Stimulated activated CD8-positive, alpha-beta memory T cell treated with anti-CD3 and anti-CD28 coated beads, Interleukin-7, amount 100 ng/mL, for 4 hours (primary cell): Measurements from ENCODE around the gene GET4.
"Not testable (repeated sequence)": the region's sequence is repeated elsewhere in the genome, so short reads cannot be mapped to it uniquely, and the experiment has no call there.

Experiments
- DNase-seq, 2 donors: peaks; one replicate each; pipeline ENCODE4 v3.0.0-alpha.2; 2020; ENCODE audit warnings: low read depth in 2 of 2

Gene GET4

GRCh38 chr7:871900-872537 lies 4.3 kb upstream of the GET4 start:
- no peak for DNase-seq

GRCh38 chr7:872685-873084 lies 3.7 kb upstream of the GET4 start:
- not testable (repeated sequence) for DNase-seq

DNA sequence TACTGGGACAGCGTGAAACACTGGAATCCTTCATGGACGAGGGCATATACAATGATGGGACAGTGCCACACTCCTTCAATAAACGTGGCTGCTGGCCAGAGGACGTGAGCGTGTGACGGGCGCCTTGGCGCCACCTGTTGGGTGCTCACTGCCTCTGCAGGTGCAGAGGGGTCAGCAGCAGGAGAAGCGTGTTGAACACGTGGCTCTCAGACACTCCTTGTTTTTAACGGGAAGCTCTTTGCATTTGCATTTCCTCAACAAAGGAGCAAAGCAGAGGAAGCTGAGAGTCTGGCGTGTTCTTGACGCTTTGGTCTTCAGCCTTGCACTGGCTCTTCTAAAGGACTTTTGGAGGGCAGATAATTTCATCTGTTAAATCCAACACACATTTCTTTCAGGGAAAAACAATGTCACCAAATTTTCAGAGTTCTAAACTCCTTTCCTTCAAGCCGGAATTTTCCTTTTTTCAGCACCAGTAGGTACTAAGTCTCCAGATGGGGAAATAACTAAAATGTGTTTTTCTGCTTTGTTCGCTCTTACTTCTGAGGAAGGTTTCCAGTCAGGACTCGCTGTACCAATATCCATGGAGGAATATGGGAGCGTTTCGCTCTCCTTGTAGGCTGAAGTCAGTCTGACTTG lies 2.9 kb upstream of the GET4 start:
- peak; percentile 40 to 58 for DNase-seq

DNA sequence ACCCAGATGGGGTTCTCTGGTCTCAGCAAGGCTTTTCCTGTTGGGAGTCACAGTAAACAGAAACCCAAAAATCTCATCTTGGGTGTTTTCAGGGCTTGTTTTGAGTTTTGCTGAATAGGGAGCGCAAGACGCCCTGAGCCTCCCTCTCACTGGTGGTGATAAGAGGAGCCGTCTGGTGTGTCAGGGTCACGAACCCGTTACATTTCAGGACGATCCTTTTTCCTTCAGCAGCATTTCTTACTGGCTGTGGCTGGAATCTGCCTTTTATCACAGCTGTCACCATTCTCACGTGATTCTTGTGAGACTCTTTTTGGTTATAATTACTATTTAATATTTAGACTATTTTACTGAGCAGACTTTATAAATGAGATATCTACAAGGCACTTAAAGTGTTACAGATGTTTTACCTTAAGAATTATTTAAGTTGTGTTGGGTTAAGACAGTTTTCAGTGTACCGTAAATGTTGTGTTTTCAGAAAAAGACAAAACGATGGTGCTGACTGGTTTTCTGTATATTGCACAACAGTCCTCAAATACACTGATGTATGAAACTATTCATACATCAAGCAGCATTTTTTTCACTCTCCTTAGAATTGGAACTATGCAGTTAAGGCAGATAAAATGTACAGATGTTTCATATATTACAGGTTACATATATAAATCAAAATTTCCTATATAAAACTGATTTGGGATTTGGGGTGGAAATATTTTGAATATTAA lies 2.2 kb upstream of the GET4 start:
- DNase-seq = no peak

DNA sequence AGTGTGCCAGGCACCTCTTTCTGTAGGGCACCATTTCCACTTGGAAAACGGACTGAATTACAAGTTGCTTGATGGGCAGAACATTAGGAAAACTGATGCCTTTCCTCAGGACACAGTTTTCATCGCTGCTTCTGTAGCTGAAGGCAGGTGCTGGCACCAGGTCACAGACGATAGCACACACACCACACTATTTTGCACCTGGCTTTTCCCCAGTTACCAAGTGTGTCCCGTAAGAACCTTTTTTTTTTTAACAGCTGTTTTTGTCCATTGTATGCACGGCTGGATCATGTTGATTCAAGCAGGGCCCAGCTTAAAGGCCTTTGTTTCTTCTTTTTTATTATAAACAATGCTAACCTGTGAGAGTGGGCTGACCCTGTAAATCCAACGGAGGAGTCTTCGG lies 1.3 kb upstream of the GET4 start:
- DNase-seq = no peak

- no peak for DNase-seq
Measured at GRCh38 chr7:875476-876076, 778 bp upstream of the GET4 start.

DNA sequence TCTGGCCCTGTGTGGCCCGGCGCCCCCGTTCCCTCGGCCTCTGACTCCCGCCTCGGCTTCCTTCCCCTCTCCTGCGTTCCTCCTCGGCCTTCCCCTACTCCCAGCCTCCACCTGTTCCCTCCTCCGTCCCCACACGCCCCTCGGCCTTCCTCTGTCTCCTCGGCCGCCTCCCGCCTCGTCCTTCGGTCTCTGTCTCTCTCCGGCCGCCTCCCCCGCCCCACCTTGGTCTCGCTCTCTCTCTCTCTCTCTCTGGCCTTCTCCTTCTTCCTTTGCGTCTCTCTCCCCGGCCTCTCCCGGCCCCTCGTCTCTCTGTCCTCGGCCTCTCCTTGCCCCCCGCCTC lies 588 bp downstream of the GET4 start:
- no peak for DNase-seq

DNA sequence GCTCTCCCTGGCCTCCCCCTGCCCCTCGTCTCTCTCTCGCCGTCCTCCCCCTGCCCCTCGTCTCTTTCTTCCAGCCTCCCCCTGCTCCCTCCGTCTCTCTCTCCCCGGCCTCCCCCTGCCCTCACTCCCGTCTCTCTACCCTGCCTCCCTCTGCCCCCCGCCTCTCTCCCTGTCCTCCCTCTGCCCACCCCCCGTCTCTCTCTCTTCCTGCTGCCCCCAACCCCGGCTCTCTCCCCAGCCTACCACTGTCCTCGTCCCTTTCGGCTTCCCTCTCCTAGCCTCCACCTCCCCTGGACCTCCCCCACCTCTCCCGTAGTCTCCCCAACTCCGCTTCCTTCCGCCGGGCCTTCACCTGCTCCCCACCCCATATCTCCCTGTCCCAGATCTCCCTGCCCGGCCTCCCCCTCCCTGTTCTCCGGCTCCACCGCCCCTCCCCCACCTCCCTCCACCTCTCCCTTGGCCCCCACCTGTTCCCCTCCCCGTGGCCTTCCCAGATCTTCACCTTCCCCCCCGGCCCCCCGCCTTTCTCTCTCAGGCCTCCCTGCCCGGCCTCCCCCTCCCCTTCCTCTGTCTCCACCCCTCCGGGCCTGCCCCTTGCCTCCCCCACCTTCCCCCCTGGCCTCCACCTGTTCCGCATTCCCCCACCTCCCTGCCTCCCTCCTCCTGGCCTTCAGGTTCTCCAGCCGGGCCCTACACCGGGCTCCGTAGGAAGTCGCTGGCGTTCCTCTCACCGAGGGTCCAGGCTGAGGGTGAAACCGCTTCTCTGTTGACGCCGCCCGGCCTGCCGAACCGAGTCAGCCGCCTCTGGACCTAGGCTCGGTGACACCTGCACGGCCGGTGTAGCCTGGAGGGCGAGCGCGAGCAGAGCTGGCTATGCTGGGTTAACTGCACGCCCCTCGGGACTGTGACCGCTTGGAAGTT lies 1.2 kb downstream of the GET4 start:
- no peak for DNase-seq

DNA sequence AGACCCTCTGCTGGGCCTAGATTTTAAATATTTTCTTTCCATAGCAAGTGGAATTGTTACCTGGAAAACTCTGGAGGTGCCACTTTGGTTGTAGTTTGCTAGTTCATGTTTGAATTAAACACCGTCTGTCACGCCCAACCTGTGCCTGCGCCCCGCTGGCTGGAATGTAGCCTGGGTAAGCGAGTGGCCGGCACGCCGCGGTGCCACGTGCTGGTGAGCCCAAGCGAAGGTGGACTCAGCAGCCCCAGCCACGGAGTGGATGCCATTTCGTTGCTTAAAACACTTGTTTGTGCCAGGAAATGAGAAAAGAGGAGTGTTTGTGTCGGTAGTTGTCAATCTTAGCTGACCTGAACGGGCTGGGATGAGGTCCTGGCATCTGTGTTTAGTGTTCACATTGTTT lies 2.7 kb downstream of the GET4 start:
- no peak for DNase-seq

- no peak for DNase-seq
Measured at GRCh38 chr7:879706-880105, 3.4 kb downstream of the GET4 start.

GRCh38 chr7:880450-880849 lies 4.1 kb downstream of the GET4 start:
- DNase-seq = no peak

DNA sequence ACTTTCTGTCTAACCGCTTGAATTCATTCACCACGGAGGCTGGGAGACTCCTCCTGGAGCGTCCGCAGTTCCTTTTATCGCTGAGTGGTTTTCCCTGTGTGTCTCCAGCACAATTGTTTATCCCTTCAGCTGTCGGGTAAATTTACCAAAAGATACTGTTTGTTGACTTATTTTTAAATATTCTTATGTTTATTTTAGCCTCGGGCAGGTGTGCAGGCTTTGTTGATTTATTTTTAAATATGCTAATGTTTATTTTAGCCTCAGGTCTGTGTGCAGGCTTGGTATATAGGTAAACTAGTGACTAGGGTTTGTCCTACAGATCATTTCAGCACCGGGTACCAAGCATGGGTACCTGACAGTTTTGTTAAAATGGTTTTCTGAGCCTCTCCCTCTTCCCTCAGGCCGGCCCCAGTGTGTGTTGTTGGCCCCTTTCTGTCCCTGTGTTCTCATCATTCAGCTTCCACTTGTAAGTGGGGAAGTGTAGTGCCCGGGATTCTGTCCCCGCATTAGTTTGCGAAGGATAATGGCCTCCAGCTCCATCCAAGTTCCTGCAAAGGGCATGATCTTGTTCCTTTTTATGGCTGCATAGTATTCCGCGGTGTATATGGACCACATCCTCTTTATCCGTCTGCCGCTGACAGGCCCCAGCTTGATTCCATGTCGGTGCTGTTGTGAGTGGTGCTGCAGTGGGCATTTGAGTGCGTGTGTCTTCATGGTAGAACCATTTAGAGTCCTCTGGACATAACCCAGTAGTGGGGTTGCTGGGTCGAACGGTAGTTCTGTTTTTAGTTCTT lies 5.3 kb downstream of the GET4 start:
- DNase-seq = no peak

- DNase-seq = no peak
Measured at GRCh38 chr7:882336-883035, 6.1 kb downstream of the GET4 start.

DNA sequence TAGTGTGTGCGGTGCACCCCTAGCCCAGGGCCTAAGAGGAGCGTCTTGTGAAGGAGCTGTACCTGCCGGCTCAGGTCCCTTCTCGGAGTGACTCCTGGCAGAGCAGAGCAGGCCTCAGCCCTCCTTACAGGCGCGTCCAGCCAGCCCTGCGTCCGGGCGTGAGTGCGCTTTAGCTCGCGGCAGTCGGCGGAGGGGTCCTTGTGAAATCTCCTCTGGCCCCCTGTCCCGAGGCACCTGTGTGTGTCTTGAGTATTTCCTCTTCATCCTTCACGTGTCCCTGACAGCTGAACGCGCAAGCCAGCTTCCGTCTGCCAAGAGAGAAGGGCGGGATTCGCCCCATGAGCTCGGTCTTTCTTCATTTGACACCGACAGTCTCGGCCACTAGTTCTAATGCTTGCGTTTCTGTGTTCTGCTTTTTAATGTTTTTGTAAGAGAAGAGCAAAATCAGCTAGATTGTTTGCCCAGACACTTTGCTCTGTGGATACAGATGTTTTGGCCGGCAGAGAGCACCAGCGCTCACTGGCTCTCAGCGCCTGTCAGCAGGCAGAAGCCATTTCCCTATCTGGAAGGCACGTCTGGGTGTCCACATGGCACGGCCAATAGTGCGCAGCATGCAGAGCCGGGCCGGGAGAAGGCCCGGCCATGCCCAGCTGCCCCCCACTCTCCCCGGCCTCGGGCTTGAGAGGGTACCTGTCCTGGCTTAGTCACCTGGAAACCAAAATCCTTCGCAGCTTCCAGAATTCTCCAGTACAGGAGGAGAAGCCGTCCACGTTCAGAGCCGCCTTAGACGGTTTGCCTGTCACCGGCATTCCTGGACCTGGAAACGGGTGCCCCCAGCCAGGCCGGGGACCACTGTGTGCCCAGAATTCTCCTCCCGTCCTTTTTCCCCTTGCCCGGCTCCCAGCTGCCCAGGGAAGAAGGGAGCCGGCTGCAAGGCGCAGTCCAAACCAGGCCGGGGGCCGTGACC lies 7.0 kb downstream of the GET4 start:
- no peak for DNase-seq

DNA sequence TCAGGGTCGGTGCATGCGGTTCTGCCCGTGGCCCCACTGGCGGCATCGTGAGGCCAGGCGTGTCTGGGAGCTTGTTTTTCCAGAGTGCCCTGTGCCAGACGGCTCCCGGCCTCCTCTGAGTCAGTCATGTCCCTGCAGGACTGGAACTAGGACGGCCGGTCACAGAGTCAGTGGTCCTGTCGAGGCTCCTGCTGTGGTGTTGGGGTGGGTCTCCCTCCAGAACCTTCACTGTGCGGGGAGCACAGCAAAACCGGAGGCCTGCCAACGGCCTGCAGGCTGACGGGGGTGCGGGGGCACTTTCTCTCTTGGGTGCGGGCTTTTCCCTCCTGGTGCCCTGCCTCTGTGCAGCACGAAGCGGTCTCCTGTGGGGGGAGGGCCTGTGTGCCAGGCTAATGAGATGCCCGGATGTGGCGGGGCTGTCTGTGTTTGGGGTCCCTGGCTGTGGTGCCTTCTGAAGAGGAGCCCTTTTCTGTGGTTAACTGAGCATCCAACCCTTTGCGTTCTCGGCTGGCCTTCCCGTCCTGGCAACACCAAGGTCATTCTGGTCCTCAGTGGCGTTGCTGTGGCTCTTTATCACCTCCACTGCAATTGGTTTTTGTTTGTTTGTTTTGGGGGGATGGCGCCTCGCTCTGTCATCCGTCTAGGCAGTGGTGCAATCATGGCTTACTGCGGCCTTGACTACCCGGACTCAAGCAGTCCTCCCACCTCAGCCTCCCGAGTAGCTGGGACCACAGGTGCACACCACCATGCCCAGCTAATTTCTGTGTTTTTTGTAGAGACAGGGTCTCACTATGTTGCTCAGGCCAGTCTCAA lies 8.0 kb downstream of the GET4 start:
- DNase-seq = no peak

DNA sequence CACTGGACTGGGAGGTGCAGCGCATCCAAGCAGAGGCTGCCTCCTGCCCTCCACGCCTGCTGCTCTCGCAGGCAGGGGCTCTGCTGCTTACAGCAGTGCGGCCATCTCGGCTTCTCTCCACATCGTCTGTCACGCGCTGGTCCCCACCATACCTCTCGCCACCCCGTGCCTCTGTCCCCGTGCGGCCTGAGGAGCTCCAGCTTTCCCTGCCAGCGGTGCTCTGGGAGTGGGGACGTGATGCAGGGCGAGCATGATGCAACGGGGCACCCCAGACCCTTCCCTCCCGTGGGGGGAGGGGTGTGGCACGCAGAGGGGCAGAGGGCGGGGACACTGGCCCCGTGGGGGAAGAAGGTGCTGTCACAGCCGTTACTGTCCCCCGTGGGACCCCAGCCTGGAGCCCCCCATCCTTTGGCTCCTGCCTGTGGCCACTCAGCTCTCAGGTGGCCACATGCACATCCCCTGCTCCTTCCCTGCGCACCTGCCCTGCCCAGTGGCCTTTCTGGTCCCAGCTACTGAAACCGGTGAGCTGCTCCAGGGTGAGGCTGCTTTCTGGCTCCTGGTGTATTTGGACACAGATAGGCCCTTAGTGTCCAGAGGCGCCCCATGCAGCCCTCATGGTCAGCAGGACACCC lies 9.0 kb downstream of the GET4 start:
- no peak for DNase-seq

GRCh38 chr7:885893-886625 lies 9.7 kb downstream of the GET4 start:
- DNase-seq = no peak
